ENCODE measurements around the gene MTARC2. TPM values are rescaled to one million over a fixed set of nuclear protein-coding genes. Genes with fewer than 3 reads are reported as not detected.

MTARC2 gene
- total and polyA plus RNA-seq, 2 donors (not counting 1 experiment from before 2014, with no cell fraction given), result 16.3 to 22.6 TPM

- Histone ChIP-seq H3K36me3 (replicated peaks in 1 of 2; ENCODE audit: control extremely low read depth in 1 of 2, control insufficient read depth in 1 of 2, extremely low read depth in 1 of 2, insufficient read depth in 2 of 2, low read length in 1 of 2) (no peaks in the 10 kb centered on the region), H4K20me1 (ENCODE audit: control insufficient read depth, insufficient read depth, low read length, poor library complexity, severe bottlenecking) (no peaks in the 10 kb centered on the region), H2AFZ (ENCODE audit: insufficient read depth, low read depth, low read length, poor library complexity, severe bottlenecking) (no peak overlapping the region), H3K9ac (ENCODE audit: low read length) (no peak overlapping the region), H3K9me3 (ENCODE audit: control extremely low read depth in 1 of 3, control insufficient read depth in 2 of 3, insufficient read depth in 1 of 3, low read length in 2 of 3) (no peaks in the 10 kb centered on the region), H3K27me3 (replicated peaks in 1 of 4; ENCODE audit: control extremely low read depth in 1 of 4, control insufficient read depth in 3 of 4, insufficient read depth in 4 of 4, low read length in 3 of 4) (peaks cover 0 to 8% (median 1%) of the 10 kb centered on the region in 4 experiments), H3K79me2 (ENCODE audit: control insufficient read depth, insufficient read depth, low read length) (no peaks in the 10 kb centered on the region), H3K4me2 (replicated peaks; ENCODE audit: low read depth, low read length, poor library complexity, severe bottlenecking) (no peak overlapping the region), H3K27ac (ENCODE audit: low read length in 2 of 2) (no peak overlapping the region), H3K4me1 (ENCODE audit: control insufficient read depth in 2 of 2, insufficient read depth in 2 of 2, low read length in 2 of 2) (no peaks in the 10 kb centered on the region), H3K4me3 (ENCODE audit: control extremely low read depth in 1 of 5, extremely low read depth in 1 of 5, insufficient read depth in 1 of 5, low read depth in 2 of 5, low read length in 4 of 5) (no peak overlapping the region)
- ATAC-seq (ENCODE audit: low read depth), result no peak
- intact Hi-C loops (cut with micrococcal nuclease), result no loop called here
- POLR2A ChIA-PET, result no interaction called here
- no peak overlapping the region for H3K4me3 Mint-ChIP-seq
- peaks cover 6% of the 10 kb centered on the region for H3K4me1 Mint-ChIP-seq
- CTCF ChIA-PET, result interaction anchor here (2.4 kb wide), 1 partner anchor 8 kb away, joined by 9 read pairs; no protein-coding TSS in a partner anchor
- peaks cover 8% of the 10 kb centered on the region for H3K27me3 Mint-ChIP-seq
- no peak for TF ChIP-seq EZH2 (IDR thresholded peaks at IDR 0.05; ENCODE audit: borderline replicate concordance, insufficient read depth, low read depth, low read length, poor library complexity, severe bottlenecking)
- TF ChIP-seq CTCF (IDR thresholded peaks at IDR 0.05), result no peak
- H3K27ac Mint-ChIP-seq, result no peak overlapping the region
- no CpG with 5 or more reads among the region's 2 CpGs for WGBS (ENCODE audit: insufficient coverage)
- DNase-seq, result no peak
- no peaks in the 10 kb centered on the region for H3K9me3 Mint-ChIP-seq (ENCODE audit: insufficient read depth)
Observed at GRCh38 chr1:220741349-220741748, 6.8 kb upstream of the MTARC2 start.

GRCh38 chr1:220741825-220742224 is 6.3 kb upstream of the MTARC2 start:
- intact Hi-C loops (cut with micrococcal nuclease), result no loop called here
- TF ChIP-seq CTCF (IDR thresholded peaks at IDR 0.05), result no peak
- no peak for TF ChIP-seq EZH2 (IDR thresholded peaks at IDR 0.05; ENCODE audit: borderline replicate concordance, insufficient read depth, low read depth, low read length, poor library complexity, severe bottlenecking)
- no peak for DNase-seq
- no peak overlapping the region for H3K4me3 ChIP-seq (ENCODE audit: control extremely low read depth in 1 of 5, extremely low read depth in 1 of 5, insufficient read depth in 1 of 5, low read depth in 2 of 5, low read length in 4 of 5)
- H3K36me3 ChIP-seq (replicated peaks in 1 of 2; ENCODE audit: control extremely low read depth in 1 of 2, control insufficient read depth in 1 of 2, extremely low read depth in 1 of 2, insufficient read depth in 2 of 2, low read length in 1 of 2), result no peaks in the 10 kb centered on the region
- ATAC-seq (ENCODE audit: low read depth), result no peak
- ChIA-PET CTCF (interaction anchor here (2.4 kb wide), 1 partner anchor 8 kb away, joined by 9 read pairs; no protein-coding TSS in a partner anchor), POLR2A (no interaction called here)
- H3K4me1 ChIP-seq (ENCODE audit: control insufficient read depth in 2 of 2, insufficient read depth in 2 of 2, low read length in 2 of 2), result no peaks in the 10 kb centered on the region
- Mint-ChIP-seq H3K27me3 (peaks cover 12% of the 10 kb centered on the region), H3K4me3 (no peak overlapping the region), H3K9me3 (ENCODE audit: insufficient read depth) (no peaks in the 10 kb centered on the region), H3K4me1 (peaks cover 6% of the 10 kb centered on the region), H3K27ac (no peak overlapping the region)
- H4K20me1 ChIP-seq (ENCODE audit: control insufficient read depth, insufficient read depth, low read length, poor library complexity, severe bottlenecking), result no peaks in the 10 kb centered on the region
- no peak overlapping the region for H3K27ac ChIP-seq (ENCODE audit: low read length in 2 of 2)
- no peaks in the 10 kb centered on the region for H3K9me3 ChIP-seq (ENCODE audit: control extremely low read depth in 1 of 3, control insufficient read depth in 2 of 3, insufficient read depth in 1 of 3, low read length in 2 of 3)
- H3K4me2 ChIP-seq (replicated peaks; ENCODE audit: low read depth, low read length, poor library complexity, severe bottlenecking), result no peak overlapping the region
- H3K27me3 ChIP-seq (replicated peaks in 1 of 4; ENCODE audit: control extremely low read depth in 1 of 4, control insufficient read depth in 3 of 4, insufficient read depth in 4 of 4, low read length in 3 of 4), result peaks cover 0 to 12% (median 1%) of the 10 kb centered on the region in 4 experiments
- H3K9ac ChIP-seq (ENCODE audit: low read length), result no peak overlapping the region
- H3K79me2 ChIP-seq (ENCODE audit: control insufficient read depth, insufficient read depth, low read length), result no peaks in the 10 kb centered on the region
- 92% methylated on average over 1 of the region's 1 CpG for WGBS (ENCODE audit: insufficient coverage)
- H2AFZ ChIP-seq (ENCODE audit: insufficient read depth, low read depth, low read length, poor library complexity, severe bottlenecking), result no peak overlapping the region

Data from B cell (primary cell).